Measurements from ENCODE around the gene TADA2B. TPM values are rescaled to one million over a fixed set of nuclear protein-coding genes. Genes with fewer than 3 reads are reported as not detected.

TADA2B gene
- total RNA-seq, 1 donor from 2014 or later, result 21.2 TPM

DNA sequence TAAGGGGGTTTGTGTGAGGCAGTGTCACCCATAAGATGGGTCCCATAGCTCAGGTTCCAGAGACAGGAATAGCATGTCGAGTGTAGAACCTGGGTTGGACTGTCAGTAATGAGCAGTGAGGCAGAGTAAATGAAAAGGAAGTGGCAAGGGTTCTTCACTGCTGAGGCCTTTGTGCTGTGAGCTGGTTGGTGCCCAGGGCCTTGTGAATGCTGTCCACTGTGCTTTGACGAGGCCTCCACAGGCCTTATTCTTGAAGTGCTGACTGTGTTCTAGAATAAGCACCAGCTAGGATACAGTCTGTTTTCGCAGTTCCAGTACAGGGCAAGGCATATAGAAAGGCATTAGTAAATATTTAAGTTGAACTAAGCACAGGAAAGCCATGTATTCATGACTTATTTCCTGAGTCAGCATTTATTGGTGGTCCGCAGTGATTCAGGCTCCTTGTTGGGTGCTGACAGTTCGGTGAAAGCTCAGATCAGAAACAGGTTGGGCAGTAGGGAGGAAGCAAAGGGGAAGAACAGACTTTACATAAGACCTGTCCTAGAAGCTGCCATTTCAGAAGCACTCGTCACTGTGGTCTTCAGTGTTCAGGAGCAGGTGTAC, 25.6 kb upstream of the TADA2B start:
- Mint-ChIP-seq H3K36me3 (ENCODE audit: insufficient read depth) (peaks cover 15% of the 10 kb centered on the region), H3K27ac (no peak overlapping the region), H3K27me3 (no peaks in the 10 kb centered on the region), H3K9me3 (ENCODE audit: low read depth) (no peaks in the 10 kb centered on the region), H3K4me1 (ENCODE audit: low read depth) (peaks cover 6% of the 10 kb centered on the region), H3K4me3 (ENCODE audit: low read depth) (no peak overlapping the region)
- DNase-seq (ENCODE audit: low spot score, unreplicated experiment), result no peak
- TF ChIP-seq, protein P1, sequence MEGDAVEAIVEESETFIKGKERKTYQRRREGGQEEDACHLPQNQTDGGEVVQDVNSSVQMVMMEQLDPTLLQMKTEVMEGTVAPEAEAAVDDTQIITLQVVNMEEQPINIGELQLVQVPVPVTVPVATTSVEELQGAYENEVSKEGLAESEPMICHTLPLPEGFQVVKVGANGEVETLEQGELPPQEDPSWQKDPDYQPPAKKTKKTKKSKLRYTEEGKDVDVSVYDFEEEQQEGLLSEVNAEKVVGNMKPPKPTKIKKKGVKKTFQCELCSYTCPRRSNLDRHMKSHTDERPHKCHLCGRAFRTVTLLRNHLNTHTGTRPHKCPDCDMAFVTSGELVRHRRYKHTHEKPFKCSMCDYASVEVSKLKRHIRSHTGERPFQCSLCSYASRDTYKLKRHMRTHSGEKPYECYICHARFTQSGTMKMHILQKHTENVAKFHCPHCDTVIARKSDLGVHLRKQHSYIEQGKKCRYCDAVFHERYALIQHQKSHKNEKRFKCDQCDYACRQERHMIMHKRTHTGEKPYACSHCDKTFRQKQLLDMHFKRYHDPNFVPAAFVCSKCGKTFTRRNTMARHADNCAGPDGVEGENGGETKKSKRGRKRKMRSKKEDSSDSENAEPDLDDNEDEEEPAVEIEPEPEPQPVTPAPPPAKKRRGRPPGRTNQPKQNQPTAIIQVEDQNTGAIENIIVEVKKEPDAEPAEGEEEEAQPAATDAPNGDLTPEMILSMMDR (IDR thresholded peaks at IDR 0.05; ENCODE audit: unreplicated experiment), result no peak

DNA sequence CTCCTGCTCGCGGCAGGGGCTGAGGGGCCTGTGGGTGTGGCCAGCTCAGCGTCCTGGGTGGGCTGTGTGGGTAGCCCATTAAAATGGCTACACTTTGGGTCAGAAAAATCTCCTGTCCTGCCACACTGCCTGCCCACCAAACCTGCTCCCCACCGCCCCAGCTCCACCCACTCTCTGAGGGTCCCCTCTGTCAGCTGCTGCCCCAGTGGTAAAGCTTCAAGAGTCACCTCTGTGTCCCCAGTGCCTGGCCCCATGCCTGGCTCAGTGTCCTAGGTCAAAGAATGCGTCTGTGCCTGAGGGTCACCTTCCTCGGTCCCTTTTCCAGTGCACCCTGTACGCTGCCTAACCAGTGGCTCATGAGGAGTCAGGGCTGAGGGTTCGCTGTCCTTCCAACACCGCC, 24.9 kb upstream of the TADA2B start:
- Mint-ChIP-seq H3K9me3 (ENCODE audit: low read depth) (no peaks in the 10 kb centered on the region), H3K27ac (no peak overlapping the region), H3K4me1 (ENCODE audit: low read depth) (peaks cover 6% of the 10 kb centered on the region), H3K27me3 (no peaks in the 10 kb centered on the region), H3K4me3 (ENCODE audit: low read depth) (no peak overlapping the region), H3K36me3 (ENCODE audit: insufficient read depth) (peaks cover 12% of the 10 kb centered on the region)
- DNase-seq (ENCODE audit: low spot score, unreplicated experiment), result no peak
- TF ChIP-seq, protein P1 (IDR thresholded peaks at IDR 0.05; ENCODE audit: unreplicated experiment), result no peak

DNA sequence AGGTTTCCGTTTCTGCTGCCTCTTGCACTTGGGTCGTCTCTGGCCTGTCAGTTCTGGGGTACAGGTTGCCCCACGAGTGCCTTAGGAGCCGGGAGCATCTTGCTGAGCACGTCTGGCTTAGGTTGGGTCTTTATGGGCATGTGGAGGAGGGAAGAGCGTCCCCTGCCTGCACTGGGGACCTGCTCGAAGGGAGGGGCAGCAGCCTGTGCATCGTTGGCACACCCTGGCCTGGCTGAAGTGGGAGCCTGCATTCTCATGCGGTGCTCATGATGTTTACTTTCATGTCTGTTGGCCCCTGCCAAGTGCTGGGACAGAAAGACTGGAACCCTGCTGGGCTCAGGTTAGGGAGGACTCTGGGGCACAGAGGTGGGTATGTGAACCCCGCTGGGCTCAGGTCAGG, 23.8 kb upstream of the TADA2B start:
- H3K4me1 Mint-ChIP-seq (ENCODE audit: low read depth), result peaks cover 6% of the 10 kb centered on the region
- H3K27me3 Mint-ChIP-seq, result no peaks in the 10 kb centered on the region
- H3K36me3 Mint-ChIP-seq (ENCODE audit: insufficient read depth), result peaks cover 9% of the 10 kb centered on the region
- no peaks in the 10 kb centered on the region for H3K9me3 Mint-ChIP-seq (ENCODE audit: low read depth)
- TF ChIP-seq, protein P1 (IDR thresholded peaks at IDR 0.05; ENCODE audit: unreplicated experiment), result no peak
- H3K4me3 Mint-ChIP-seq (ENCODE audit: low read depth), result no peak overlapping the region
- peak overlapping the region; percentile 20 for H3K27ac Mint-ChIP-seq
- DNase-seq (ENCODE audit: low spot score, unreplicated experiment), result no peak

DNA sequence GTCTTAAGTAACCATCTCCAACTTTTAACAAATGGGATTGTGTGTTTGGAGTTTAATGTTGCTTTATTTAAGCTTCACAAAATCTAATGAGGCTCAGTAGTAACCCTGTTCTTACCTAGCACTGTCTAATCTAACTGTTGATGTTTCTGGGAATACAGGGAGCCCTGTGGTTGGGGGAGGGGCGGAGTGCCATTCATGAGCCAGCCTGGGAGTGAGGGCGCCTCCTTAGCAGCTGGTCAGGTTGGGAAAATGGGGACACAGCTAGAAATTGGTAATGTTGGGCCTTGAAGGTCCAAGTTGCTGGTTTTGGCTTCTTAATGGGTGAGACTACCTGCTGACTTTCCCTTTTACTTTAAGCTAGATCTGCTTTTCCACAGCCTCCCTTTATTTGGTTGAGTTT, 22.9 kb upstream of the TADA2B start:
- Mint-ChIP-seq H3K27ac (no peak overlapping the region), H3K4me3 (ENCODE audit: low read depth) (no peak overlapping the region), H3K9me3 (ENCODE audit: low read depth) (no peaks in the 10 kb centered on the region), H3K36me3 (ENCODE audit: insufficient read depth) (peaks cover under 1% of the 10 kb centered on the region), H3K4me1 (ENCODE audit: low read depth) (peaks cover 6% of the 10 kb centered on the region), H3K27me3 (no peaks in the 10 kb centered on the region)
- TF ChIP-seq, protein P1 (IDR thresholded peaks at IDR 0.05; ENCODE audit: unreplicated experiment), result no peak
- no peak for DNase-seq (ENCODE audit: low spot score, unreplicated experiment)

DNA sequence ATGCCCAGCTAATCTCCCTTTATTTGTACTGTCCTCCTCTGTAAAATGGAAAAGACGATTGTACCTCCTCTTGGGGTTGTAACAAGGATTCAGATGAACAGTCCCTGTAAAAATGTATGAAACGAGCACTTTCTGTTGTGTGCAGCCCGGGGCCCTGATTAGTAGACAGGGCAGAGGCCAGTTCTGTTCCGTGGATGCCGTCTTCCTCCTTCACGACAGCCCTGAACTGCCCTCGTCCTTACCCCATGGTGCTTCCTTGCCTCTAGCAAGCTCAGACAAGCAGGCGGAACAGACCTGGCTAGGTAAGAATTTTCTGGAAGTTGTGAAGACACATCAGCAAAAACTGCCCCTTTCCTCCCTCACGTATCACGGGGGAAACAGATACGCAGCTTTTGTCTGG, 22.3 kb upstream of the TADA2B start:
- H3K36me3 Mint-ChIP-seq (ENCODE audit: insufficient read depth), result no peaks in the 10 kb centered on the region
- DNase-seq (ENCODE audit: low spot score, unreplicated experiment), result no peak
- peaks cover 6% of the 10 kb centered on the region for H3K4me1 Mint-ChIP-seq (ENCODE audit: low read depth)
- TF ChIP-seq, protein P1 (IDR thresholded peaks at IDR 0.05; ENCODE audit: unreplicated experiment), result no peak
- peak overlapping the region; percentile 65 for H3K27ac Mint-ChIP-seq
- H3K4me3 Mint-ChIP-seq (ENCODE audit: low read depth), result no peak overlapping the region
- no peaks in the 10 kb centered on the region for H3K27me3 Mint-ChIP-seq
- H3K9me3 Mint-ChIP-seq (ENCODE audit: low read depth), result no peaks in the 10 kb centered on the region
